ENCODE data around the gene RNU6-8.

The RNU6-8 gene

DNA sequence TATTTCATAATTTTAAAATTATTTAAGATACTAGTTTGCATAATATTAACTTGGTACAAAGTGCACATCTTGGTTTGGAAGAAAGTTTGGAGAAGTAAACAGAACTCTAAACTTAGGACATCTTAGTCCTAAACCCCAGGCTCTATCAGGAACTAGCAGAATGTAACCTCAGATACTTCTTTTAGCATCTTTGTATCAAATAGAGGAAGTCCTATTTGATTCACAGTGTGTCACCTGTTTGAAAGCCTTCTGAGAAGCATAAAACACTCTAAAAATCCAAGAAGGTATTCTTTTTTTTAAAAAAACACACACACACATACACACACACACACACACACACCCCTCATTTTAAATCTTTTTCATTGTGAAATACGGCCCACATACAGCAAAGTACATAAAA is 13.3 kb downstream of the RNU6-8 start:
- DNase-seq = no peak
- H4K91ac ChIP-seq (ENCODE audit: low read depth, low read length) = no peak overlapping the region
- H2AK5ac ChIP-seq (ENCODE audit: low read length) = no peak overlapping the region
- H3K79me2 ChIP-seq (ENCODE audit: control insufficient read depth, insufficient read depth, low read length, poor library complexity) = no peaks in the 10 kb centered on the region
- H3K9me3 ChIP-seq (ENCODE audit: insufficient read depth, low read depth, low read length) = peaks cover 2% of the 10 kb centered on the region
- no peak overlapping the region for H3K4me2 ChIP-seq (ENCODE audit: low read length)
- no peak overlapping the region for H4K8ac ChIP-seq (ENCODE audit: low read depth, low read length)
- no peak overlapping the region for H4K12ac ChIP-seq (ENCODE audit: low read depth, low read length)
- H3K27me3 ChIP-seq (ENCODE audit: insufficient read depth, low read length) = no peaks in the 10 kb centered on the region
- no peak overlapping the region for H3K4ac ChIP-seq (ENCODE audit: low read depth, low read length)
- no peak overlapping the region for H3K4me3 ChIP-seq (ENCODE audit: low read depth, low read length)
- H2BK12ac ChIP-seq (ENCODE audit: low read length) = no peak overlapping the region
- no peak overlapping the region for H3K9ac ChIP-seq (ENCODE audit: low read length)
- no peaks in the 10 kb centered on the region for H3K4me1 ChIP-seq (ENCODE audit: control insufficient read depth in 1 of 2, insufficient read depth in 2 of 2, low read length in 2 of 2)
- no peak overlapping the region for H3K14ac ChIP-seq (ENCODE audit: low read length)
- H3K36me3 ChIP-seq (ENCODE audit: control insufficient read depth in 1 of 2, insufficient read depth in 2 of 2, low read length in 2 of 2) = no peaks in the 10 kb centered on the region
- H2BK120ac ChIP-seq (ENCODE audit: insufficient read depth, low read length, poor library complexity) = no peak overlapping the region
- no peaks in the 10 kb centered on the region for H3K79me1 ChIP-seq (ENCODE audit: low read length)
- H3K23ac ChIP-seq (ENCODE audit: low read length) = no peak overlapping the region
- WGBS (ENCODE audit: extremely low coverage, insufficient coverage, insufficient read length) = no CpG with 5 or more reads among the region's 1 CpG
- no peak overlapping the region for H3K18ac ChIP-seq (ENCODE audit: low read length)
- no peak overlapping the region for H2AFZ ChIP-seq (ENCODE audit: insufficient read depth, low read length, poor library complexity)
- H2BK5ac ChIP-seq (ENCODE audit: low read depth, low read length, poor library complexity) = no peak overlapping the region
- no peak overlapping the region for H3K27ac ChIP-seq (ENCODE audit: low read depth, low read length)

DNA sequence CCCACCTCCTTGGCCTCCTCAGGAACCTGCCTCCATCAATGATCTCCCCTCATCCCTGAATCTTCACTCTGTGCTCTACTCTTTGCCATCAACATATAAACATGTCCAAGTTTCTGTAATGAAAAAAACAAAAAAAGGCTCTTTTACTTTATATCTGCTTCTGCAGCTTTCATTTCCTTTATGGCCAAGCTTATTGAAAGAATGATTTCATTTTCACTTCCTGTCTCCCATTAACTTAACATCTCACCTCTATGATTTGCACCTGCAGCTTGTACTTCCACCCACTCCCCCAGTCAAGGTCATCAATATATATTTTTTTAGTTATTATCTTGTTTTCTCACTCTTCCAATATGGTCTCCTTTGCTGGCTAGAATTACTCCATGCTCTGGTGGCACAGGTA is 16.8 kb downstream of the RNU6-8 start:
- Histone ChIP-seq H2BK12ac (ENCODE audit: low read length) (no peak overlapping the region), H3K27me3 (ENCODE audit: insufficient read depth, low read length) (no peaks in the 10 kb centered on the region), H4K8ac (ENCODE audit: low read depth, low read length) (no peak overlapping the region), H3K23ac (ENCODE audit: low read length) (no peak overlapping the region), H4K12ac (ENCODE audit: low read depth, low read length) (no peak overlapping the region), H3K4ac (ENCODE audit: low read depth, low read length) (no peak overlapping the region), H3K9me3 (ENCODE audit: insufficient read depth, low read depth, low read length) (peaks cover 2% of the 10 kb centered on the region), H3K18ac (ENCODE audit: low read length) (no peak overlapping the region), H3K79me2 (ENCODE audit: control insufficient read depth, insufficient read depth, low read length, poor library complexity) (no peaks in the 10 kb centered on the region), H3K4me1 (ENCODE audit: control insufficient read depth in 1 of 2, insufficient read depth in 2 of 2, low read length in 2 of 2) (no peaks in the 10 kb centered on the region), H4K91ac (ENCODE audit: low read depth, low read length) (no peak overlapping the region), H3K14ac (ENCODE audit: low read length) (no peak overlapping the region), H2AFZ (ENCODE audit: insufficient read depth, low read length, poor library complexity) (no peak overlapping the region), H3K27ac (ENCODE audit: low read depth, low read length) (no peak overlapping the region), H3K79me1 (ENCODE audit: low read length) (no peaks in the 10 kb centered on the region), H2BK5ac (ENCODE audit: low read depth, low read length, poor library complexity) (no peak overlapping the region), H2AK5ac (ENCODE audit: low read length) (no peak overlapping the region), H3K4me2 (ENCODE audit: low read length) (no peak overlapping the region), H3K36me3 (ENCODE audit: control insufficient read depth in 1 of 2, insufficient read depth in 2 of 2, low read length in 2 of 2) (no peaks in the 10 kb centered on the region), H3K4me3 (ENCODE audit: low read depth, low read length) (no peak overlapping the region), H2BK120ac (ENCODE audit: insufficient read depth, low read length, poor library complexity) (no peak overlapping the region), H3K9ac (ENCODE audit: low read length) (no peak overlapping the region)
- no peak for DNase-seq

GRCh38 chr14:32185097-32185496 is 18.0 kb downstream of the RNU6-8 start:
- Histone ChIP-seq H2BK5ac (ENCODE audit: low read depth, low read length, poor library complexity) (no peak overlapping the region), H2BK120ac (ENCODE audit: insufficient read depth, low read length, poor library complexity) (no peak overlapping the region), H3K9me3 (ENCODE audit: insufficient read depth, low read depth, low read length) (peaks cover 2% of the 10 kb centered on the region), H3K4me1 (ENCODE audit: control insufficient read depth in 1 of 2, insufficient read depth in 2 of 2, low read length in 2 of 2) (no peaks in the 10 kb centered on the region), H2AK5ac (ENCODE audit: low read length) (no peak overlapping the region), H4K12ac (ENCODE audit: low read depth, low read length) (no peak overlapping the region), H3K9ac (ENCODE audit: low read length) (no peak overlapping the region), H3K18ac (ENCODE audit: low read length) (no peak overlapping the region), H3K79me2 (ENCODE audit: control insufficient read depth, insufficient read depth, low read length, poor library complexity) (no peaks in the 10 kb centered on the region), H3K4ac (ENCODE audit: low read depth, low read length) (no peak overlapping the region), H2BK12ac (ENCODE audit: low read length) (no peak overlapping the region), H4K91ac (ENCODE audit: low read depth, low read length) (no peak overlapping the region), H3K4me2 (ENCODE audit: low read length) (no peak overlapping the region), H3K27ac (ENCODE audit: low read depth, low read length) (no peak overlapping the region), H3K23ac (ENCODE audit: low read length) (no peak overlapping the region), H4K8ac (ENCODE audit: low read depth, low read length) (no peak overlapping the region), H3K14ac (ENCODE audit: low read length) (no peak overlapping the region), H3K27me3 (ENCODE audit: insufficient read depth, low read length) (no peaks in the 10 kb centered on the region), H3K79me1 (ENCODE audit: low read length) (no peaks in the 10 kb centered on the region), H2AFZ (ENCODE audit: insufficient read depth, low read length, poor library complexity) (no peak overlapping the region), H3K4me3 (ENCODE audit: low read depth, low read length) (no peak overlapping the region), H3K36me3 (ENCODE audit: control insufficient read depth in 1 of 2, insufficient read depth in 2 of 2, low read length in 2 of 2) (no peaks in the 10 kb centered on the region)
- no peak for DNase-seq
- WGBS (ENCODE audit: extremely low coverage, insufficient coverage, insufficient read length) = no CpG with 5 or more reads among the region's 1 CpG

DNA sequence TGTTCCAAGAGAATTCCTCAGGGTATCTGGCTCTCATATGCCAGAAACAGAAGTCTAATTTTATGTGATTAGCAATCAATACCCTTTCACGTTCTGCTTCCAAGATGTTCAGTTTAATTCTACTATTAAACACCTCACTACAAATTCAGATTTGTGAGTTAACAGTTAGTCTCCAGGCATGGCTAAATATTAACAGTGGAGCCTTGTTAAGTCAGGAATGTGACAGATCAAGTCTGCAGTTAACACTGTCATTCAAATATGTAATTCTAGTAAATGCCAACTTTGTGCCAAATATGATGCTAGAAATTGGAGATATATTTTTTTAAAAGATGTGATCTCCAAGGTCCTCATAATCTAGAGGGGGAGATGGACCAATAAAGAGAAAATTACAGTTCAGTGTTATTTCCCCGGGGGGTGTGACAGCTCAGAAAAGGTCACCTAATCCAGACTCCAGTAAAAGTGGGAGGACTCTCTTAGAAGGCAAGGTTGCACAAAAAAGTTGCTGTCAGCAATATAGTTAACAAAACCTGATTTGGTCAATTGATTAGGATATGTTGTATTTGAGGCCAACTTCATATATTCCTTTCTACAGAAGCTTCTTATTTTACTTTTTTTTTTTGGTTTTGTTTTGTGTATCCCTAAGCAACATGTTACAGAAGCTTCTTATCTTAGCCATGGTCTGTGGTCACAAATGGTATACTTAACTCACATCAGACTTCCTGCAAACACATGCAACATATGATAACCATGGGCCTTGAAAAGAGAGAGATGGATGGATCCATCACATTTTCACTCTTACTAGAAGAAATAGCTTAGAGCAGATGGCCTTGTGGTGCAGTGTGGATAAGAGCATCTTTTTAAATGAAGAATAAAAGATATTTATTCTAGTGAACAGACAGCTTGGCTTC is 19.7 kb downstream of the RNU6-8 start:
- no peak overlapping the region for H3K23ac ChIP-seq (ENCODE audit: low read length)
- H3K4me2 ChIP-seq (ENCODE audit: low read length) = no peak overlapping the region
- no peak overlapping the region for H3K4ac ChIP-seq (ENCODE audit: low read depth, low read length)
- WGBS (ENCODE audit: extremely low coverage, insufficient coverage, insufficient read length) = no CpG with 5 or more reads among the region's 2 CpGs
- H3K79me1 ChIP-seq (ENCODE audit: low read length) = no peaks in the 10 kb centered on the region
- no peak overlapping the region for H3K9ac ChIP-seq (ENCODE audit: low read length)
- H3K27me3 ChIP-seq (ENCODE audit: insufficient read depth, low read length) = no peaks in the 10 kb centered on the region
- no peak overlapping the region for H2BK120ac ChIP-seq (ENCODE audit: insufficient read depth, low read length, poor library complexity)
- H2BK5ac ChIP-seq (ENCODE audit: low read depth, low read length, poor library complexity) = no peak overlapping the region
- H3K79me2 ChIP-seq (ENCODE audit: control insufficient read depth, insufficient read depth, low read length, poor library complexity) = no peaks in the 10 kb centered on the region
- H3K4me1 ChIP-seq (ENCODE audit: control insufficient read depth in 1 of 2, insufficient read depth in 2 of 2, low read length in 2 of 2) = no peaks in the 10 kb centered on the region
- no peak overlapping the region for H2BK12ac ChIP-seq (ENCODE audit: low read length)
- H4K8ac ChIP-seq (ENCODE audit: low read depth, low read length) = no peak overlapping the region
- no peak overlapping the region for H2AFZ ChIP-seq (ENCODE audit: insufficient read depth, low read length, poor library complexity)
- peaks cover 1% of the 10 kb centered on the region for H3K9me3 ChIP-seq (ENCODE audit: insufficient read depth, low read depth, low read length)
- no peak overlapping the region for H3K27ac ChIP-seq (ENCODE audit: low read depth, low read length)
- H3K18ac ChIP-seq (ENCODE audit: low read length) = no peak overlapping the region
- DNase-seq = no peak
- no peak overlapping the region for H2AK5ac ChIP-seq (ENCODE audit: low read length)
- no peaks in the 10 kb centered on the region for H3K36me3 ChIP-seq (ENCODE audit: control insufficient read depth in 1 of 2, insufficient read depth in 2 of 2, low read length in 2 of 2)
- H4K91ac ChIP-seq (ENCODE audit: low read depth, low read length) = no peak overlapping the region
- no peak overlapping the region for H3K4me3 ChIP-seq (ENCODE audit: low read depth, low read length)
- no peak overlapping the region for H4K12ac ChIP-seq (ENCODE audit: low read depth, low read length)
- no peak overlapping the region for H3K14ac ChIP-seq (ENCODE audit: low read length)

All from trophoblast cell (in vitro differentiated cells and primary cell).